SK-N-MC (cell line): ENCODE results near the gene DSCAM.

Experiments
- EZH2 ChIP-seq: fragments of 200-600 bp; sonication (generic); IDR thresholded peaks from one replicate; pipeline ENCODE4 v1.6.1; 2017; ENCODE audit warnings: antibody characterized with exemption
- POLR2AphosphoS5 ChIP-seq: IDR thresholded peaks from 2 replicates; pipeline ENCODE4 v1.6.1; 2012; ENCODE audit warnings: mild to moderate bottlenecking, low read depth, low read length, borderline replicate concordance

GRCh38 chr21:40797410-40797809 is 49.5 kb downstream of the DSCAM start:
- no peak for TF ChIP-seq POLR2AphosphoS5
- TF ChIP-seq EZH2, result no peak
